ENCODE data around the gene MFSD6. TPM values are rescaled to one million over a fixed set of nuclear protein-coding genes. Genes with fewer than 3 reads are reported as not detected.

The MFSD6 gene
- polyA plus RNA-seq, 2 of the 4 experiments (the other 2 are of a cell fraction): 14.3 to 41.3 TPM

DNA sequence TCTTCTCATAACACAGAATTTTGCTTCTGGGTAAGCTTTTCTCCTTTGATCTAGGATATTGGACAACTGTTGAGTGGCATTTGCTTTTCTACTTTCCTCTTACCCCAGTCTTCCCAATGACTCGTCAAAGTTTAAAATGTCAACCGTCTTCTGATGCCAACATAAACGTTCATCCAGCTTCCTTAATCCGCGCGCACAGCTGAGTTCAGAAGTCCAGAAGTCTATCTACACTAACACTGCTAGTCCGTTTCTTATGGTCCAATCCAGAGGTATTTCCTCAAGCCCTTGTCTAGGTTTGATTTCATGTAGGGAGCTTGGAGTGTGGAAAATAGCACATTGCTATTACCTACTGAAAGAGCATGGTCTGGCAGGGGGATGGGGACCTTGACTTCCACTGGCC, 48.7 kb downstream of the MFSD6 start:
- ChIA-PET POLR2A (interaction anchor here (0.5 kb wide), 1 partner anchor 192 kb away, joined by 12 read pairs; the partner anchor contains the start of gene NAB1), CTCF (no interaction called here)
- ATAC-seq (no peak), FAIRE-seq (no peak), DNase-seq (ENCODE audit: low read depth in 1 of 2, low spot score in 1 of 2) (no peak)
- Histone ChIP-seq H3K4me3 (no peak overlapping the region), H3K4me2 (no peak overlapping the region), H3K4me1 (peaks cover under 1% of the 10 kb centered on the region; the same call in 1 of the 3 replicates), H3K27ac (no peak overlapping the region), H3K9me3 (no peaks in the 10 kb centered on the region)
- TF ChIP-seq CHD4 (IDR thresholded peaks at IDR 0.05; ENCODE audit: borderline replicate concordance) (no peak), FOXS1 (CRISPR knock-in tag; IDR thresholded peaks at IDR 0.05) (no peak), HOXB5 (CRISPR knock-in tag; IDR thresholded peaks at IDR 0.05) (no peak), SREBF2 (IDR thresholded peaks at IDR 0.05) (no peak), CBX8 (IDR thresholded peaks at IDR 0.05) (no peak), EP300 (IDR thresholded peaks at IDR 0.05) (no peak), ZC3H11A (IDR thresholded peaks at IDR 0.05) (no peak), KDM1A (IDR thresholded peaks at IDR 0.05; ENCODE audit: low read depth) (no peak), ESRRA (IDR thresholded peaks at IDR 0.05; ENCODE audit: borderline replicate concordance, low read length) (no peak), NFE2L2 (conservative IDR thresholded peaks at IDR 0.05; ENCODE audit: low read length) (no peak), EHF (CRISPR knock-in tag; IDR thresholded peaks at IDR 0.05) (no peak), RNF2 (IDR thresholded peaks at IDR 0.05; ENCODE audit: borderline replicate concordance, low read depth) (no peak), CBX2 (IDR thresholded peaks at IDR 0.05; ENCODE audit: borderline replicate concordance, low read depth) (no peak), HOXB13 (CRISPR knock-in tag; IDR thresholded peaks at IDR 0.05; ENCODE audit: low read depth) (no peak), RFX5 (IDR thresholded peaks at IDR 0.05) (no peak), ZNF302 (CRISPR knock-in tag; IDR thresholded peaks at IDR 0.05) (no peak), RCOR1 (IDR thresholded peaks at IDR 0.05; ENCODE audit: low read depth, low read length) (no peak)
- TF ChIP-seq, protein P1, sequence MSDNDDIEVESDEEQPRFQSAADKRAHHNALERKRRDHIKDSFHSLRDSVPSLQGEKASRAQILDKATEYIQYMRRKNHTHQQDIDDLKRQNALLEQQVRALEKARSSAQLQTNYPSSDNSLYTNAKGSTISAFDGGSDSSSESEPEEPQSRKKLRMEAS (IDR thresholded peaks at IDR 0.05): no peak
- TF ChIP-seq, protein P2, sequence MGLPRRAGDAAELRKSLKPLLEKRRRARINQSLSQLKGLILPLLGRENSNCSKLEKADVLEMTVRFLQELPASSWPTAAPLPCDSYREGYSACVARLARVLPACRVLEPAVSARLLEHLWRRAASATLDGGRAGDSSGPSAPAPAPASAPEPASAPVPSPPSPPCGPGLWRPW (IDR thresholded peaks at IDR 0.05): no peak
- TF ChIP-seq, protein P3, sequence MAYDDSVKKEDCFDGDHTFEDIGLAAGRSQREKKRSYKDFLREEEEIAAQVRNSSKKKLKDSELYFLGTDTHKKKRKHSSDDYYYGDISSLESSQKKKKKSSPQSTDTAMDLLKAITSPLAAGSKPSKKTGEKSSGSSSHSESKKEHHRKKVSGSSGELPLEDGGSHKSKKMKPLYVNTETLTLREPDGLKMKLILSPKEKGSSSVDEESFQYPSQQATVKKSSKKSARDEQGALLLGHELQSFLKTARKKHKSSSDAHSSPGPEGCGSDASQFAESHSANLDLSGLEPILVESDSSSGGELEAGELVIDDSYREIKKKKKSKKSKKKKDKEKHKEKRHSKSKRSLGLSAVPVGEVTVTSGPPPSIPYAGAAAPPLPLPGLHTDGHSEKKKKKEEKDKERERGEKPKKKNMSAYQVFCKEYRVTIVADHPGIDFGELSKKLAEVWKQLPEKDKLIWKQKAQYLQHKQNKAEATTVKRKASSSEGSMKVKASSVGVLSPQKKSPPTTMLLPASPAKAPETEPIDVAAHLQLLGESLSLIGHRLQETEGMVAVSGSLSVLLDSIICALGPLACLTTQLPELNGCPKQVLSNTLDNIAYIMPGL (CRISPR knock-in tag; IDR thresholded peaks at IDR 0.05; ENCODE audit: borderline replicate concordance): no peak
- WGBS (ENCODE audit: missing lambda C conversion rate): 74% methylated on average over 7 of the region's 7 CpGs

DNA sequence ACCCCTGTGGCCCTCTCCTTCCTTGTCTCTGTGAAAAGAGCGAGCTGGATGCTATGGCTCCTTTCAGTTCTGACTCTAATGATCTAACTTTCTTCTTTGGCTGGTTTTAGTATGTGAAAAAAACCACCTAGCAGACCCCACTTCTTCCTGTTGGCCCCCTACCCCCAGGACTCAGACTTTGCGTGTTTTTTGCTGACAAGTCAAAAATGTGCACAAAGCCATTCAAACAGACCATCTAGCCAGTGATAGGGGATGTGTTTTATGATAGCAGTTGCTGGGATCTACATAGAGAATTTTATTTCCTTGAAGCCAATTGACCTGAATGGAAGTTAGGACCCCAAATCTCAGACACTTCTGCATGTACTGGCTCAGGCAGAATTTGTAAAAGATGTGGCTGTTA, 49.1 kb downstream of the MFSD6 start:
- no peaks in the 10 kb centered on the region for H3K4me1 ChIP-seq
- no peak for FAIRE-seq
- no peak for ATAC-seq
- ChIA-PET POLR2A (interaction anchor here (0.5 kb wide), 1 partner anchor 191 kb away, joined by 12 read pairs; the partner anchor contains the start of gene NAB1), CTCF (no interaction called here)
- no peak overlapping the region for H3K27ac ChIP-seq
- no peak overlapping the region for H3K4me3 ChIP-seq
- H3K9me3 ChIP-seq: no peaks in the 10 kb centered on the region
- H3K4me2 ChIP-seq: no peak overlapping the region
- DNase-seq (ENCODE audit: low read depth in 1 of 2, low spot score in 1 of 2): no peak
- WGBS (ENCODE audit: missing lambda C conversion rate): 90% methylated on average over 2 of the region's 2 CpGs
- TF ChIP-seq NFE2L2 (conservative IDR thresholded peaks at IDR 0.05; ENCODE audit: low read length): no peak
- peak; percentile 94 for TF ChIP-seq MAFK (IDR thresholded peaks at IDR 0.05; ENCODE audit: partially characterized antibody)
- TF ChIP-seq ZFP36 (IDR thresholded peaks at IDR 0.05; ENCODE audit: borderline replicate concordance, partially characterized antibody): no peak
- no peak for TF ChIP-seq ZC3H11A (IDR thresholded peaks at IDR 0.05)
- no peak for TF ChIP-seq FOXS1 (CRISPR knock-in tag; IDR thresholded peaks at IDR 0.05)
- TF ChIP-seq HOXA7 (CRISPR knock-in tag; IDR thresholded peaks at IDR 0.05): no peak
